ENCODE data around the gene ADAM21.

Gene ADAM21

GRCh38 chr14:70489579-70490200, 37.7 kb downstream of the ADAM21 start:
- no peak for TF ChIP-seq CTCF (IDR thresholded peaks at IDR 0.05; ENCODE audit: control extremely low read depth, extremely low read depth, low read depth, missing control alignments)
- DNase-seq (ENCODE audit: extremely low spot score) = no peak
- ChIA-PET POLR2A (no interaction called here), CTCF (no interaction called here)

GRCh38 chr14:70498191-70498590, 46.2 kb downstream of the ADAM21 start:
- ChIA-PET POLR2A (no interaction called here), CTCF (no interaction called here)
- DNase-seq (ENCODE audit: extremely low spot score) = no peak
- no peak for TF ChIP-seq CTCF (IDR thresholded peaks at IDR 0.05; ENCODE audit: control extremely low read depth, extremely low read depth, low read depth, missing control alignments)

All from GM10248 (cell line).